ENCODE measurements around the gene MT2A.
"Not testable (repeated sequence)": the region's sequence is repeated elsewhere in the genome, so short reads cannot be mapped to it uniquely, and the experiment has no call there.

Gene MT2A

DNA sequence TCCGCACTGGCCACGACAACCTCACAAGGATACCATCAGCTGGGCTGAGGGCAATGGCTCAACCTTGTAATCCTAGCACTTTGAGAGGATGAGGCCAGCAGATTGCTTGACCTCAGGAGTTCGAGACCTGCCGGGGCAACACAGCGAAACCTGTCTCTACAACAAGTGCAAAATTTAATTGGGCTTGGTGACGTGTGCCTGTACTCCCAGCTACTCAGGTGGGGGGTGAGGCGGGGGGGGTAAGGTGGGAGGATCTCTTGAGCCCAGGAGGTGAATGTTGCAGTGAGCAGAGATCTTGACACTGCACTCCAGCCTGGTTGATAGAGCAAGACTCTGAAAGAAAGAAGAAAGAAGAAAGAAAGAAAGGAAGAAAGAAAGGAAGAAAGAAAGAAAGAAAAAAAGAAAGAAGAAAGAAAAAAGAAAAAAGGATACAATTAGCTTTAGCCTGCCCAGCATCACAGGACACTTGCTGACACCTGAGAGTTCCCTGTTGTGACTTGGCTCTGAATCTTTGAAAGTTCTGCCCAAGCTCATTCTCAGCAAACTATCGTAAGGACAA lies 12.0 kb downstream of the MT2A start:
- no peak for DNase-seq (ENCODE audit: low read depth, low spot score)

DNA sequence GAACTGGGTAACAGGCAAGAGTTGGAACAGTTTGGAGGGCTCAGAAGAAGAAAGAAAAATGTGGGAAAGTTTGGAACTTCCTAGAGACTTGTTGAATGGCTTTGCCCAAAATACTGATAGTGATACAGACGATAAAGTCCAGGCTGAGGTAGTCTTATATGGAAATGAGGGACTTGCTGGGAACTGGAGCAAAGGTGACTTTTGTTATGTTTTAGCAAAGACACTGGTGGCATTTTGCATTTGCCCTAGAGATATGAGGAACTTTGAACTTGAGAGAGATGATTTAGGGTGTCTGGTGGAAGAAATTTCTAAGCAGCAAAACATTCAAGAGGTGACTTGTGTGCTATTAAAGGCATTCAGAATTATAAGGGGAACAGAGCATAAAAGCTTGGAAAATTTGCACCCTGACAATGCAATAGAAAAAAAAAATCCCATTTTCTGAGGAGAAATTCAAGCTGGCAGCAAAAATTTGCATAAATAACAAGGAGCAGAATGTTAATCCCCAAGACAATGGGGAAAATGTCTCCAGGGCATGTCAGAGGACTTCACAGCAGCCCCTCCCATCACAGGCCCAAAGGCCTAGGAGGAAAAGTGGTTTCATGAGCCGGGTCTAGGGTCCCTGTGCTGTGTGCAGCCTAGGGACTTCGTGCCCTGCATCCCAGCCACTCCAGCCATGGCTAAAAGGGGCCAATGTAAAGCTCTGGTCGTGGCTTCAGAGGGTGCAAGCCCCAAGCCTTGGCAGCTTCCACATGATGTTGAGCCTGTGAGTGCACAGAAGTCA lies 13.5 kb downstream of the MT2A start:
- not testable (repeated sequence) for DNase-seq (ENCODE audit: low read depth, low spot score)

DNA sequence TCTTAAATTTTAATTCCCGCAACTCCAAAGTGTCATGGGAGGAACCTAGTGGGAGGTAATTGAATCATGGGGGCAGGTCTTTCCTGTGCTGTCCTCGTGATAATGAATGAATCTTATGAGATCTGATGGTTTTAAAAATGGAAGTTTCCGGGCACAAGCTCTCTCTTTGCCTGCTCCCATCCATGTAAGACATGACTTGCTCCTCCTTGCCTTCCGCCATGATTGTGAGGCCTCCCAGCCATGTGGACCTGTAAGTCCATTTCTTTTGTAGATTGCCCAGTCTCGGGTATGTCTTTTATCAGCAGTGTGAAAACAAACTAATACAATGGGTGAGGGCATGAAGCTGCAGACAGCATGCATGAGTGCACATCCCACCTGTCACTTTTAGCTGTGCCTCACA lies 14.8 kb downstream of the MT2A start:
- DNase-seq (ENCODE audit: low read depth, low spot score): not testable (repeated sequence)

DNA sequence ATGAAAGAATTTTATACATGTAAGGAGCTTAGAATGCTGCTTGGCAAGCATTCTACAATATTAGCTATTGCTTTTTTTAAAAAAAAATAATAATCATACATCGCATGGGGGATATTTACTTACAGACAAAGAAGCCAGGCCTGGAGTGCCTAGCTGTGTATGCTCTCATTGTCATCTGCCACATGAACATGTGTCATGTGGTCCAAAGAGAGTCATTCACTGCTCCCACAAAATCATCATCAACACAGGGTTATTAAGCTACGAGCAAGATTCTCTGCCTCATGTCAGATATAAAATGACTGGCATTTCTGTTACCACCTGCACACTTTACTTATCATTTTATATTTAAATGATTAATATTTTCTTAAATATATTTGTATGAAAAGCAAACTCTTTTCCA lies 15.3 kb downstream of the MT2A start:
- DNase-seq (ENCODE audit: low read depth, low spot score): no peak

DNA sequence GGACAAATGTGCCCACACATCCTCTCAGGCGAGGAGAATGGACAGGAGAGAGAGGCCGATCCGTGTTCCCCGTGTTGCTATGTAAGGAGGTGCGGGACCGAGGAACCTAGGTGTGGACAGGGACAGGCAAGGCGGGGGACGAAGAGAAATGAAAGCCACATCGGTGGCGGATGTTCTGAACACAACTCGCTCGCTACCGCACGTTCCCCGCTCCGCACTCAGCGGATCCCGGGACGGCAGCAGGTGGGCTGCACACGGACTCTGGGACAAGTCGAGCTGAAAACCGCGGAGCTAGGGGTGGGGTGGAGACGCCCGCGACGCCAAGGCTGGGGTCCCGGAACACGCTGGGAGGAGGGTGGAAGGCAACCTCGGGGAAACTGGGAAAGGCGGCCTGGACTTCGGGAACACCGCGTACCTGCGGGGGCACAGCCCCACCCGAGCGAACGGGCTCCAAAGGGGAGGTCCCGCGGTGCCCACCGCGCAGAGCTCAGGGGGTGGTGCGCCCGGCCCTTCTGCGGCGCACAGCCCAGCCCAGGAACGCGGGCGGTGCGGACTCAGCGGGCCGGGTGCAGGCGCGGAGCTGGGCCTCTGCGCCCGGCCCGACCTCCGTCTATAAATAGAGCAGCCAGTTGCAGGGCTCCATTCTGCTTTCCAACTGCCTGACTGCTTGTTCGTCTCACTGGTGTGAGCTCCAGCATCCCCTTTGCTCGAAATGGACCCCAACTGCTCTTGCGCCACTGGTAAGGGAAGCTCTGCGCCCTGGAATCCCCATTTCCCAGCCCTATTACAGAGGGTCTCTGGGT lies 17.0 kb downstream of the MT2A start, which contains the start of gene MT1E:
TSS of gene MT1E (plus strand) at position 642 of the 803 bp plus-strand sequence. CDS start at position 713, 71 bp downstream.
- no peak for DNase-seq (ENCODE audit: low read depth, low spot score)

- no peak for DNase-seq (ENCODE audit: low read depth, low spot score)
These were observed 17.7 kb downstream of the MT2A start for GRCh38 chr16:56625943-56626654.

DNA sequence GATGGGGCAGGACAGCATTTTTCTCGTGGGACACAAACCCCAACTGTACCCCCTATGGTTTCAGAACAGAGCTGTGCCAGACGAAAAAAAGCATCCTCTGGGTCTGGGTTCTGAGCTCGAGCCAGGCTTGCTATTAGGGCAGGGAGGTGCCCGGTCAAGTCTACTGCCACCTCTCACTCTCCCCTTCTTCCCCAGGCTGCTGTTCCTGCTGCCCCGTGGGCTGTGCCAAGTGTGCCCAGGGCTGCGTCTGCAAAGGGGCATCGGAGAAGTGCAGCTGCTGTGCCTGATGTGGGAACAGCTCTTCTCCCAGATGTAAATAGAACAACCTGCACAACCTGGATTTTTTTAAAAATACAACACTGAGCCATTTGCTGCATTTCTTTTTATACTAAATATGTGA lies 18.3 kb downstream of the MT2A start:
- no peak for DNase-seq (ENCODE audit: low read depth, low spot score)

DNA sequence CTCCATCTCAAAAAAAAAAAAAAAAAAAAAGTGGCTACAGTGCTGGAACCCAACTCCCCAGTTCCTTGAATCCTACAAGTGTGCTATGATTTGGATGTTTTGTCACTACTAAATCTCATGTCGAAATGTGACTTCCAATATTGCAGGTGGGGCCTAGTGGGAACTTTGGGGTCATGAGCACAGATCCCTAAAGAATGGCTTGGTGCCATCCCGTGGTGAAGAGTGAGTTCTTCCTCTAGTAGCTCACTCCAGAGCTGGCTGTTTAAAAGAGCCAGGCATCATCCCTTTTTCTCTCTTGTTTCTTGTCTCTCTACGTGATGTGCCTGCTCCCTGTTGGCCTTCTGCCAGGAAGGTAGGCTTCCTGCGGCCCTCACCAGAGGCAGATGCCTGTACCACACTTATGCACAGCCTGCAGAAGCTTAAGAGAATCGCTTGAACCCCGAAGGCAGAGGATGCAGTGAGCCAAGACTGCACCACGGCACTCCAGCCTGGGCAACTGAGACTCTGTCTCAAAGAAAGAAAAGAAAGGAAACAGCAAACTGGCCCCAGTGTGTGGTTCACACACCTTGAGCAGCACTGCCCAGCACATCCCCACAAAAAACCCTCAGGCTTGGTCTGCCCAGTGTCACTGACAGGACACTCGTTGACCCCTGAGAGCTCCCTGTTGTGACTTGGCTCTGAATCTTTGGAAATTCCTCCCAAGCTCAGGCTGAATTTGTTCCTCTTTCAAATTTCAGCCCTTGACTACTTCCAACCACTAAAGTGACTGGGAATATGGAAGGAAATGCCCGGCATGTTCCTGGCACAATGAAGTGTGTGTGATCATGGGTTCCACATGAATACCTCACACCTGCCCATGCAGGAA lies 20.3 kb downstream of the MT2A start:
- DNase-seq (ENCODE audit: low read depth, low spot score): no peak

DNA sequence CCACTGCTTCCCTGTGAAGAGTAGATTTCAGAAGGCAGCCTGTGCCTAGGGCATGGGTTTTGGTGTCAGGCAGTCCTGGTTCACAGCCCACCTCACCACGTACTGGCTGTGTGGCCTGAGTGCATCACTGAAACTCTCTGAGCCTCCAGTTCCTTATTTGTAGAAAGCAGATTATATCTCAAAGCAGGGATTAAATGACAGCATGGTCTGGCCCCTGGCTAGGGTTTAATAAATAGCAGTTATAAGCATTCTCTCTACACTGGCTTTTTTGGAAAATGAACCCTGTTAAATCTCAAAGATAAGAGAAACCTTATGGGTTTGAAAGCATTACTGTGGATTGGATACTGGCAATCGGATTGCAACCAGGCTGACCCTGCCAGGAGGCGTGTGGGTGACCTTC lies 21.1 kb downstream of the MT2A start:
- no peak for DNase-seq (ENCODE audit: low read depth, low spot score)

DNA sequence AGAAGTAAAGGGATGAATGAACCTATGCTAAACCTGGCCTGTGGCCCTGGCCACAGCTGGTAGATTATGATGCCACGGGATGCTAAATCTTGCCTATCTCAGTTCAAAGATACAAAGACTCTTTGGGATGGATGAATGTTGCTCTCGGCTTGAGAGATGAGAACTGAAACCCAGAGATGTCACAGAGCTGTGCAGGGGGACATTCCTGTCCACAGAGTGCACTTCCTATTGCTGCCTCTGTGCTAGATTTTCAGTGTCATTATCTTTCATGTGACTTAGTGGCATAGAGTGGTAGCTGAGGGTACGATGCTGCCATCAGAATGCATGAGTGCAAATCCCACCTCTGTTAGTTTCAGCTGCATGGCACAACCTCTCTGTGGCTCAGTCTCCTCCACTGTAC lies 21.8 kb downstream of the MT2A start:
- no peak for DNase-seq (ENCODE audit: low read depth, low spot score)

DNA sequence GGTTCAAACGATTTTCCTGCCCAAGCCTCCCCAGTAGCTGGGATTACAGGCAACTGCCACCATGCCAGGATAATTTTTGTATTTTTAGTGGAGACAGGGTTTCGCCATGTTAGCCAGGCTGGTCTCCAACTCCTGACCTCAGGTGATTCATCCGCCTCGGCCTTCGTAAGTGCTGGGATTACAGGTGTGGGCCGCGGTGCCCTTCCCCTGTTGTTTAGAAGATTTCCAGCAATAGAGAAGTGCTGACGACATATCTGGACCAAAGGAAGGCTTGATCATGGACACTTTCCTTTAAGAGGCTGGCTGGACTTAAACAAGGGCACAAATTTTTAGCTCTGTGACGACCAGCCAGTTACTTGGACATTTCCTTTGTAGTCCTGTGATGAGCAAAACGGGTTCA lies 22.8 kb downstream of the MT2A start:
- no peak for DNase-seq (ENCODE audit: low read depth, low spot score)

- DNase-seq (ENCODE audit: low read depth, low spot score): no peak
These were observed 23.4 kb downstream of the MT2A start for GRCh38 chr16:56631832-56632155.

- DNase-seq (ENCODE audit: low read depth, low spot score): no peak
These were observed 23.9 kb downstream of the MT2A start, which contains the start of gene MT1M for GRCh38 chr16:56632156-56632847. MT1M (plus strand) TSS chr16:56632659; CDS start chr16:56632732, 73 bp downstream.

- DNase-seq (ENCODE audit: low read depth, low spot score): no peak
These were observed 24.5 kb downstream of the MT2A start for GRCh38 chr16:56632848-56633365.

GRCh38 chr16:56633535-56633934 lies 25.2 kb downstream of the MT2A start:
- no peak for DNase-seq (ENCODE audit: low read depth, low spot score)

- DNase-seq (ENCODE audit: low read depth, low spot score): no peak
These were observed 26.5 kb downstream of the MT2A start for GRCh38 chr16:56634715-56635440.

DNA sequence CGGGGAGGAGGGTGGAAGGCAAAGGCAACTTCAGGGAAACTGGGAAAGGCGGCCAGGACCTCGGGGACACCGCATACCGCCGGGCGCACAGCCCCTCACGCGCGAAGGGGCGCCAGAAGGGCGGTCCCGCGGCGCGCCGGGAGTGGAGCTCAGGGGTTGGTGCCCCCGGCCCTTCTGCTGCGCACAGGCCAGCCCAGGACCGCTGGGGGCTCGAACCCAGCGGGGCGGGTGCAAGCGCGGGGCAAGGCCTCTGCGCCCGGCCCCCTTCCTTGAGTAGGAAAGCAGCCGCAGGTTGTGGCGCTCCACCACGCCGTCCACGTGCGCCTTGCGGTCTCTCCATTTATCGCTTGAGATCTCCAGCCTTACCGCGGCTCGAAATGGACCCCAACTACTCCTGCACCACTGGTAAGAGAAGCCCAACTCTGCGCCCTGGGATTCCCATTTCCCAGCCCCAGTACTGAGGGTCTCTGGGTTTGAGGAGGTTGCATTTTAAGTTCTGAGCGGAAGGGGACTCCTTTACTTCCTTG lies 27.1 kb downstream of the MT2A start:
- DNase-seq (ENCODE audit: low read depth, low spot score): no peak

DNA sequence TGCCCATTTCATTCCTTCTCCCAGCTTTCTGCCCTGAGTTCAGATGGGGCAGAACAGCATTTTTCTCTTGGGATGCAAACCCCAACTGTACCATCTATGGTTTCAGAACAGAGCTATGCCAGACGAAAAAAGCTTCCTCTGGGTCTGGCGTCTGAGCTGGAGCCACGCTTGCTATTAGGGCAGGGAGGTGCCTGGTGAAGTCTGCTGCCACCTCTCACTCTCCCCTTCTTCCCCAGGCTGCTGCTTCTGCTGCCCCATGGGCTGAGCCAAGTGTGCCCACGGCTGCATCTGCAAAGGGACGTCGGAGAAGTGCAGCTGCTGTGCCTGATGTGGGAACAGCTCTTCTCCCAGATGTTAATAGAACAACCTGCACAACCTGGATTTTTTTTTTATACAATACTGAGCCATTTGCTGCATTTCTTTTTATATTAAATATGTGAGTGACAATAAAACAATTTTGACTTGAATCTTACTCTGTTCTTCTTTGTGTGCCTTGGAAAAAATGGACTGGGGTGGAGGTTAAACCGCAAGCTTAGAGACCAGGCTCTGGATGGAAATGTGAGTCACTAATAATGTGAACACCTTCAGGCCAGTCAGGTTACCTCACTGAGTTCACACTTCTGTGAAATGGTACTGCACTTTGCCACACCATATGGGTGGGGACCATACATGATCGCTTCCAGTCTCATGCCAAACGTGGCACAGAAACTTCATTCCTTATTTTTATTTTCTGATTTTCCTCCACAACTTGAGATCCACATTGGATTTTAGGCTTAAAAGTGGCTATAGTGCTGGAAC lies 28.4 kb downstream of the MT2A start:
- no peak for DNase-seq (ENCODE audit: low read depth, low spot score)

Data from brain pericyte (primary cell).